ENCODE results near the gene HEMK1. TPM values are rescaled to one million over a fixed set of nuclear protein-coding genes. Genes with fewer than 3 reads are reported as not detected.

The HEMK1 gene
- total RNA-seq, 2 donors from 2014 or later = 8.5 to 17.1 TPM

GRCh38 chr3:50630394-50630793 lies 61.1 kb downstream of the HEMK1 start:
- H3K4me1 ChIP-seq (replicated peaks) = peaks cover 3% of the 10 kb centered on the region
- H3K27me3 ChIP-seq (replicated peaks; ENCODE audit: insufficient read depth) = no peaks in the 10 kb centered on the region
- TF ChIP-seq POLR2AphosphoS5 (IDR thresholded peaks at IDR 0.05) (no peak), CTCF (IDR thresholded peaks at IDR 0.05) (no peak), POLR2A (IDR thresholded peaks at IDR 0.05) (no peak)
- no peak for DNase-seq (ENCODE audit: low spot score)
- no peak overlapping the region for H3K4me3 ChIP-seq
- H3K27ac ChIP-seq = no peak overlapping the region
- no peaks in the 10 kb centered on the region for H3K9me3 ChIP-seq
- no peaks in the 10 kb centered on the region for H3K36me3 ChIP-seq
- 88% methylated on average over 6 of the region's 6 CpGs for WGBS
- intact Hi-C loops (cut with DNase I) = no loop called here

- intact Hi-C loops (cut with DNase I) = no loop called here
- no peaks in the 10 kb centered on the region for H3K36me3 ChIP-seq
- TF ChIP-seq CTCF (IDR thresholded peaks at IDR 0.05) = no peak
- TF ChIP-seq POLR2A (IDR thresholded peaks at IDR 0.05) = no peak
- no peak for TF ChIP-seq POLR2AphosphoS5 (IDR thresholded peaks at IDR 0.05)
- no peak overlapping the region for H3K4me3 ChIP-seq
- H3K4me1 ChIP-seq (replicated peaks) = peaks cover 3% of the 10 kb centered on the region
- no peak for DNase-seq (ENCODE audit: low spot score)
- H3K9me3 ChIP-seq = no peaks in the 10 kb centered on the region
- no peaks in the 10 kb centered on the region for H3K27me3 ChIP-seq (replicated peaks; ENCODE audit: insufficient read depth)
- no peak overlapping the region for H3K27ac ChIP-seq
- 69% methylated on average over 7 of the region's 7 CpGs for WGBS
Measured at GRCh38 chr3:50630877-50631276, 61.6 kb downstream of the HEMK1 start.

- no peak for DNase-seq (ENCODE audit: low spot score)
- intact Hi-C loops (cut with DNase I) = no loop called here
- no peak overlapping the region for H3K27ac ChIP-seq
- H3K36me3 ChIP-seq = no peaks in the 10 kb centered on the region
- 19% methylated on average over 5 of the region's 5 CpGs for WGBS
- H3K4me1 ChIP-seq (replicated peaks) = peaks cover 3% of the 10 kb centered on the region
- no peaks in the 10 kb centered on the region for H3K27me3 ChIP-seq (replicated peaks; ENCODE audit: insufficient read depth)
- TF ChIP-seq POLR2A (IDR thresholded peaks at IDR 0.05) (no peak), POLR2AphosphoS5 (IDR thresholded peaks at IDR 0.05) (no peak), CTCF (IDR thresholded peaks at IDR 0.05) (no peak)
- no peaks in the 10 kb centered on the region for H3K9me3 ChIP-seq
- no peak overlapping the region for H3K4me3 ChIP-seq
Measured at GRCh38 chr3:50632450-50632849, 63.1 kb downstream of the HEMK1 start.

GRCh38 chr3:50633230-50633790 lies 64.0 kb downstream of the HEMK1 start:
- no peak for DNase-seq (ENCODE audit: low spot score)
- intact Hi-C loops (cut with DNase I) = no loop called here
- Histone ChIP-seq H3K9me3 (no peaks in the 10 kb centered on the region), H3K4me1 (replicated peaks) (peaks cover 3% of the 10 kb centered on the region), H3K36me3 (no peaks in the 10 kb centered on the region), H3K4me3 (no peak overlapping the region), H3K27me3 (replicated peaks; ENCODE audit: insufficient read depth) (no peaks in the 10 kb centered on the region), H3K27ac (no peak overlapping the region)
- WGBS = 84% methylated on average over 5 of the region's 5 CpGs
- no peak for TF ChIP-seq POLR2AphosphoS5 (IDR thresholded peaks at IDR 0.05)
- TF ChIP-seq POLR2A (IDR thresholded peaks at IDR 0.05) = no peak
- no peak for TF ChIP-seq CTCF (IDR thresholded peaks at IDR 0.05)

- no peaks in the 10 kb centered on the region for H3K36me3 ChIP-seq
- TF ChIP-seq POLR2AphosphoS5 (IDR thresholded peaks at IDR 0.05) (no peak), POLR2A (IDR thresholded peaks at IDR 0.05) (no peak), CTCF (IDR thresholded peaks at IDR 0.05) (no peak)
- no peaks in the 10 kb centered on the region for H3K27me3 ChIP-seq (replicated peaks; ENCODE audit: insufficient read depth)
- DNase-seq (ENCODE audit: low spot score) = no peak
- no peak overlapping the region for H3K4me3 ChIP-seq
- no peaks in the 10 kb centered on the region for H3K9me3 ChIP-seq
- H3K27ac ChIP-seq = no peak overlapping the region
- peaks cover 3% of the 10 kb centered on the region for H3K4me1 ChIP-seq (replicated peaks)
- intact Hi-C loops (cut with DNase I) = no loop called here
Measured at GRCh38 chr3:50635066-50635465, 65.7 kb downstream of the HEMK1 start.

Measured in prostate gland (tissue), 2 donors.